HCT116 (cell line): ENCODE data around the gene DENND5B.

Source experiments
- CEBPB ChIP-seq: IDR thresholded peaks from 2 replicates; pipeline ENCODE4 v1.6.1; 2012; ENCODE audit warnings: low read depth
- CTCF ChIP-seq, 3 experiments: fragments of 200-600 bp in 1 of 3; sonication (generic) in 1 of 3; IDR thresholded peaks in 2 of 3; conservative IDR thresholded peaks in 1 of 3; 2 replicates each; pipeline ENCODE4 v1.5.1; 2012 to 2017; ENCODE audit warnings: low read depth in 2 of 3, low read length in 2 of 3, antibody characterized with exemption in 1 of 3, borderline replicate concordance in 1 of 3, control low read depth in 1 of 3, mild to moderate bottlenecking in 1 of 3, mixed read lengths in 1 of 3, mixed run types in 1 of 3, moderate library complexity in 1 of 3; ENCODE audit not compliant: insufficient read depth in 1 of 3
- ELF1 ChIP-seq: IDR thresholded peaks from 2 replicates; pipeline ENCODE4 v1.6.1; 2012; ENCODE audit warnings: low read depth, borderline replicate concordance
- EZH2phosphoT487 ChIP-seq: fragments of 200-600 bp; IDR thresholded peaks from 2 replicates; pipeline ENCODE4 v1.6.1; 2018; ENCODE audit warnings: antibody characterized with exemption, borderline replicate concordance
- JUND ChIP-seq: IDR thresholded peaks from 2 replicates; pipeline ENCODE4 v1.6.1; 2012
- MAX ChIP-seq: IDR thresholded peaks from 2 replicates; pipeline ENCODE4 v1.6.1; 2012
- POLR2A ChIP-seq: IDR thresholded peaks from 2 replicates; pipeline ENCODE4 v1.7.0; 2011; ENCODE audit warnings: borderline replicate concordance; ENCODE audit not compliant: insufficient read depth, insufficient read length; ENCODE audit errors: extremely low read depth
- POLR2AphosphoS5 ChIP-seq: IDR thresholded peaks from 2 replicates; pipeline ENCODE4 v1.6.1; 2011; ENCODE audit warnings: mild to moderate bottlenecking, low read depth, low read length, moderate library complexity
- RAD21 ChIP-seq: IDR thresholded peaks from 2 replicates; pipeline ENCODE4 v1.6.1; 2012; ENCODE audit warnings: low read depth, mild to moderate bottlenecking
- REST ChIP-seq: IDR thresholded peaks from 2 replicates; pipeline ENCODE4 v1.6.1; 2012; ENCODE audit warnings: low read depth
- SRF ChIP-seq: IDR thresholded peaks from 2 replicates; pipeline ENCODE4 v1.6.1; 2012; ENCODE audit warnings: low read depth
- ZBTB33 ChIP-seq: IDR thresholded peaks from 2 replicates; pipeline ENCODE4 v1.6.1; 2011; ENCODE audit warnings: mild to moderate bottlenecking, low read length, moderate library complexity; ENCODE audit not compliant: insufficient replicate concordance; ENCODE audit errors: extremely low read depth

- TF ChIP-seq MAX (no peak), CTCF (IDR thresholded peaks at IDR 0.05 in 2 of 3, conservative IDR thresholded peaks at IDR 0.05 in 1 of 3; ENCODE audit: borderline replicate concordance in 1 of 3, insufficient read depth in 1 of 3, low read depth in 2 of 3, low read length in 2 of 3) (no peak), EZH2phosphoT487 (no peak), POLR2AphosphoS5 (no peak), ELF1 (no peak), RAD21 (no peak), POLR2A (no peak), CEBPB (no peak), SRF (no peak), REST (no peak), ZBTB33 (no peak), JUND (no peak)
Measured at GRCh38 chr12:31516702-31517101, 74.2 kb downstream of the DENND5B start.
